Testis (tissue), 3 donors: ENCODE data around the gene VSNL1. TPM values are rescaled to one million over a fixed set of nuclear protein-coding genes. Genes with fewer than 3 reads are reported as not detected.

ENCODE experiments used
- DNase-seq: peaks from one replicate; pipeline ENCODE4 v3.0.0-alpha.2; 2019
- H3K27ac ChIP-seq, 2 donors: fragments of 200-600 bp; sonication (generic); one replicate each; pipeline ENCODE4 v1.5.1; 2019
- H3K27me3 ChIP-seq: fragments of 200-600 bp; sonication (generic); one replicate; pipeline ENCODE4 v1.5.1; 2019
- H3K36me3 ChIP-seq: fragments of 200-600 bp; sonication (generic); one replicate; pipeline ENCODE4 v1.5.1; 2017; ENCODE audit warnings: low read depth; ENCODE audit errors: missing control alignments
- H3K4me1 ChIP-seq: fragments of 200-600 bp; sonication (generic); one replicate; pipeline ENCODE4 v1.5.1; 2019
- H3K4me3 ChIP-seq, 2 donors: fragments of 200-600 bp; sonication (generic); one replicate each; pipeline ENCODE4 v1.5.1; 2017 to 2019
- H3K9me3 ChIP-seq: fragments of 200-600 bp; sonication (generic); one replicate; pipeline ENCODE4 v1.5.1; 2017
- POLR2A ChIP-seq: fragments of 450-650 bp; IDR thresholded peaks from one replicate; pipeline ENCODE4 v1.6.1; 2017; ENCODE audit warnings: antibody characterized with exemption, mild to moderate bottlenecking, moderate library complexity
- WGBS, 2 donors: methylation state at CpG; one replicate each; pipeline ENCODE4 v1.1.5; 2018; 5-methylcytosine and 5-hydroxymethylcytosine counted together
- intact Hi-C: fragments of 100-400 bp; cut with DNase I; formaldehyde crosslinking; loops from one replicate; pipeline ENCODE4 v1.15.1; 2023; ENCODE audit warnings: low total_unique reads
- polyA plus RNA-seq: library from polyadenylated mRNA; stranded (reverse); fragments of 350-450 nt; fragmentation: Illumina TruSeq; extraction: RNeasy Lipid Tissue Mini Kit (QIAGEN cat#74804); gene quantifications from one replicate; pipeline ENCODE4 v1.2.3, GENCODE V29; 2014; ENCODE audit warnings: low read depth, low replicate concordance; ENCODE audit not compliant: insufficient read depth
- total RNA-seq, 2 donors: library from RNA; depleted of rRNA; stranded (reverse); fragments of >200 nt; gene quantifications; one replicate each; pipeline ENCODE4 v1.2.3, GENCODE V29; 2016
- TF ChIP-seq, protein P1 (sequence below), 3 experiments: fragments of 450-650 bp in 2 of 3; fragments of 200-600 bp in 1 of 3; sonication (generic) in 1 of 3; IDR thresholded peaks; one replicate each; pipeline ENCODE4 v1.5.1; 2016 to 2019; ENCODE audit warnings: antibody characterized with exemption in 3 of 3, mild to moderate bottlenecking in 2 of 3, moderate library complexity in 1 of 3

Gene VSNL1
- total and polyA plus RNA-seq, 3 donors from 2014 or later, result 0.46 to 1.8 (median 1.4) TPM

DNA sequence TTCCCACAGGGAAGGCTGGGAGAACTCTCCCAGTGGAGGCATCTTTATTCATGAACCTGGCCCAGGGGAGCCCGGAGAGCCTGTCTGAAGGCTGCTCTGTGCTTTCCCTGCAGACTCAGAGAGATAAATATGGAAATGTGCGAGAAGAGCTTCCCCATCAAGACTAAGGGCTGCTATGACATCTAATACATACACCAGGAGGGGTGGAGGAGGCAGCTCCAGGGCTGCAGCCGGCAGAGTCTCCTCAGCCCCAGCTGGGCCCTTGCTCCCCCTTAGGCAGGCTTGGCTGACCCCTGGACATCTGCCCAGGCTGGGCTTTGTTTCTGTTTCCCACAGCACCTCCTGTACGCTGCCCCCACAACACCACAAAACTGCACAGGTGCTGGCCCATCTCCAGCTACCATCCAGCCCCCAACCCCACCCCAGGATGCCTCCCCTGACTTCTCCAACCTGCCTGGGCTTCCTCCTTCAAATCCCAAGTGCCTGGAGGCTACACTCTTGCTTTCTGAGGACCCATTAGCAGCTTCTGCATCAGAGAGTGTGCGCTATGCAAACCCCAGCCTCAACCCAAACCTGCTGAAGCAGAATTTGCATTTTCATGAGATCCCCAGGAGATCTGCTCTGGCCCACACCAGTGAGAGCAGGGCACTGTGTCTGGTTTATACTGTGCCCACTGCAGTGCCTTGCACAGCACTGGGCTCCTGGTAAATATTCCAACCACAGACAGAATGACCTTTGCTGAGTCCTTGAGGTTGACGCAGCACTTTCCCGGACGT lies 96.8 kb downstream of the VSNL1 start:
- no peak for TF ChIP-seq POLR2A
- TF ChIP-seq, protein P1, sequence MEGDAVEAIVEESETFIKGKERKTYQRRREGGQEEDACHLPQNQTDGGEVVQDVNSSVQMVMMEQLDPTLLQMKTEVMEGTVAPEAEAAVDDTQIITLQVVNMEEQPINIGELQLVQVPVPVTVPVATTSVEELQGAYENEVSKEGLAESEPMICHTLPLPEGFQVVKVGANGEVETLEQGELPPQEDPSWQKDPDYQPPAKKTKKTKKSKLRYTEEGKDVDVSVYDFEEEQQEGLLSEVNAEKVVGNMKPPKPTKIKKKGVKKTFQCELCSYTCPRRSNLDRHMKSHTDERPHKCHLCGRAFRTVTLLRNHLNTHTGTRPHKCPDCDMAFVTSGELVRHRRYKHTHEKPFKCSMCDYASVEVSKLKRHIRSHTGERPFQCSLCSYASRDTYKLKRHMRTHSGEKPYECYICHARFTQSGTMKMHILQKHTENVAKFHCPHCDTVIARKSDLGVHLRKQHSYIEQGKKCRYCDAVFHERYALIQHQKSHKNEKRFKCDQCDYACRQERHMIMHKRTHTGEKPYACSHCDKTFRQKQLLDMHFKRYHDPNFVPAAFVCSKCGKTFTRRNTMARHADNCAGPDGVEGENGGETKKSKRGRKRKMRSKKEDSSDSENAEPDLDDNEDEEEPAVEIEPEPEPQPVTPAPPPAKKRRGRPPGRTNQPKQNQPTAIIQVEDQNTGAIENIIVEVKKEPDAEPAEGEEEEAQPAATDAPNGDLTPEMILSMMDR (IDR thresholded peaks at IDR 0.05), result no peak
- no peaks in the 10 kb centered on the region for H3K36me3 ChIP-seq
- H3K9me3 ChIP-seq, result no peaks in the 10 kb centered on the region
- H3K4me1 ChIP-seq, result no peaks in the 10 kb centered on the region
- no peak overlapping the region for H3K4me3 ChIP-seq
- no peak for DNase-seq
- no peak overlapping the region for H3K27ac ChIP-seq
- 52 to 69% methylated on average over 7 to 8 of the region's 8 CpGs for WGBS, 2 donors
- intact Hi-C loops, result no loop called here
- H3K27me3 ChIP-seq, result no peaks in the 10 kb centered on the region

DNA sequence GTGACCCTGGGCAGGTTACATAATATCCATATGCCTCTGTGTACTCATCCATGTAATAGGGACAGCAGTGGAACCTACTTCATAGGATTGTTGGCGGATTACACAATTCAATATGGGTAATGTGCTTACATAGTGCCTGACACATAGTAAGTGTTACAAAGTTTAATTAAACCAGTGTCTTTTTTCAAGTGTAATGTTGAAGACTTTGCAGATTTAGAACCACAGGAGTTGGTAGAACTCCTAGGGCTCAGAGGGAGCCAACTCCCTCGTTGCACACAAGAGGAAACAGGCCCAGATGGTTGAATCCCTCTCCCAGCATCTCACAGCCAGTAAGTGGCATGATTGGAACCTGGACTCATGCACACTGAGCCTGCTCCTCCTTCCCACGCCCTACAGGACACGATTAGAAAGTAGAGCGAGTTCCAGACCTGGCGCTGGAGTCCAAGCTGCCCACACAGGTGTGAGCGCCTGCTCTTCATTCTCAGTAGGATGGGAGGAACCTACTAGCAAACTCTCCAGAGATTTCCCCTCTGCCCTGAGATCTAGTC lies 97.8 kb downstream of the VSNL1 start:
- Histone ChIP-seq H3K36me3 (no peaks in the 10 kb centered on the region), H3K4me1 (no peaks in the 10 kb centered on the region), H3K4me3 (no peak overlapping the region), H3K27ac (no peak overlapping the region), H3K27me3 (no peaks in the 10 kb centered on the region), H3K9me3 (no peaks in the 10 kb centered on the region)
- WGBS, 2 donors, result 91 to 92% methylated on average over 6 to 7 of the region's 7 CpGs
- DNase-seq, result no peak
- TF ChIP-seq POLR2A, result no peak
- TF ChIP-seq, protein P1 (IDR thresholded peaks at IDR 0.05), result no peak
- intact Hi-C loops, result no loop called here

DNA sequence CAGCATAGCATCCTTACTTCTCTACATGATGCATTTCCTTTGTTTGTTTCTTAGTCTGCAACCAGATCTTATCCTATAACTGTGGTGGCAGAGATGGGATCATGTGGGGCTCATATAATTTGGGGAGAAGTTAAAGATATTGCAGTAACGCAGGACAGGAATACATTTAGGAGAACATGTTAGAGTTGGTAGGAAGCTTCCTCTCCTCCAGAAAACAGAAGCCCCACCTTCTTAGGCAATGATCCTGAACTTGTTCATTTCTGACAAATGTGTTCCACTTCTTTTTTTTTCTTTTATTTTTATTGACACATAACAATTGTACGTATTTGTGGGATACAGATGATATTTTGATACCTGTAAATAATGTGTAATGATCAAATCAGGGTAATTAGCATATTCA lies 99.9 kb downstream of the VSNL1 start:
- Histone ChIP-seq H3K27ac (no peak overlapping the region), H3K4me1 (no peaks in the 10 kb centered on the region), H3K27me3 (no peaks in the 10 kb centered on the region), H3K9me3 (no peaks in the 10 kb centered on the region), H3K4me3 (no peak overlapping the region), H3K36me3 (no peaks in the 10 kb centered on the region)
- no peak for TF ChIP-seq POLR2A
- TF ChIP-seq, protein P1 (IDR thresholded peaks at IDR 0.05), result no peak
- DNase-seq, result no peak
- 90 to 93% methylated on average over 2 of the region's 2 CpGs for WGBS, 2 donors
- intact Hi-C loops, result no loop called here

DNA sequence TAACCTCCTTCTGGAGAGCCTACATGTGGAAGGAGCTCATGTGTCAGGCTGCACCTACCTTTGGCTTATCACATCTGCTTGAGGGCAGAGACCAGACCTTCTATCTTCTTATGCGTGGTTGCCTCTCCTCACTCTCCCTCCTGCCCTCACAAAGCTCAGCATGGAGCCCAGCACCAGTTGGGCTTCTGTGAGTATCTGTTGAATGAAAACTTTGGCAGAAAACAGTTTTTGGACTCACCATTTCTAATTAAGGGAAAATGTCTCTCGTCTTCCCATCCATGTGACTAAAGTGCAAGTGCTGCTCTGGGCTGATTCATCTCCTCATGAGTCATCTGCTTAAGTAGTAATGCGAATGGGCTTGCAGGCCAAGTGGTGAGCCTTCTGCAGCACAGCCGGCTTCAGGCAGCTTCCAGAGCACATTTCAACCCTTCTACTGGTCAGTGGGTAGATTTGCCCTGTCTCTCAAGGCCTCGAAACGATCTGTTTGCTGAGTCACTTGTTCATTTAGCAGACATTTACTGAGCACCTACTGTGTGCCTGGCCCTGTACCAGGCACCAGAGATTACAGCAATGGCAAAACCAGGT lies 102.6 kb downstream of the VSNL1 start:
- intact Hi-C loops, result no loop called here
- no peak for DNase-seq

More for the DNA sequence above, 102.6 kb downstream of the VSNL1 start:
- no peaks in the 10 kb centered on the region for H3K27me3 ChIP-seq
- no peaks in the 10 kb centered on the region for H3K9me3 ChIP-seq
- WGBS, 2 donors, result 53 to 84% methylated on average over 6 of the region's 6 CpGs
- H3K36me3 ChIP-seq, result no peaks in the 10 kb centered on the region
- TF ChIP-seq POLR2A, result no peak
- TF ChIP-seq, protein P1 (IDR thresholded peaks at IDR 0.05), result no peak
- no peaks in the 10 kb centered on the region for H3K4me1 ChIP-seq
- no peak overlapping the region for H3K27ac ChIP-seq
- no peak overlapping the region for H3K4me3 ChIP-seq
